ENCODE data around the gene TRPV4.
A peak's percentile ranks its signal among the peaks of the same experiment; 100 is the strongest.

Gene TRPV4

GRCh38 chr12:109781668-109782325 is 51.4 kb downstream of the TRPV4 start:
- no peak for DNase-seq (ENCODE audit: low read depth)
- no peak for TF ChIP-seq CTCF (conservative IDR thresholded peaks at IDR 0.05; ENCODE audit: low read depth, low read length)
- no peak overlapping the region for H3K4me3 ChIP-seq (ENCODE audit: low read depth, low read length)

GRCh38 chr12:109779382-109779781 is 53.8 kb downstream of the TRPV4 start:
- TF ChIP-seq CTCF (conservative IDR thresholded peaks at IDR 0.05; ENCODE audit: low read depth, low read length) = no peak
- DNase-seq (ENCODE audit: low read depth) = no peak
- H3K4me3 ChIP-seq (ENCODE audit: low read depth, low read length) = no peak overlapping the region

GRCh38 chr12:109778684-109779083 is 54.5 kb downstream of the TRPV4 start:
- no peak overlapping the region for H3K4me3 ChIP-seq (ENCODE audit: low read depth, low read length)
- TF ChIP-seq CTCF (conservative IDR thresholded peaks at IDR 0.05; ENCODE audit: low read depth, low read length) = no peak
- DNase-seq (ENCODE audit: low read depth) = no peak

GRCh38 chr12:109777544-109777943 is 55.7 kb downstream of the TRPV4 start:
- peak; percentile 27 for DNase-seq (ENCODE audit: low read depth)
- TF ChIP-seq CTCF (conservative IDR thresholded peaks at IDR 0.05; ENCODE audit: low read depth, low read length) = no peak
- no peak overlapping the region for H3K4me3 ChIP-seq (ENCODE audit: low read depth, low read length)

- no peak for DNase-seq (ENCODE audit: low read depth)
- no peak overlapping the region for H3K4me3 ChIP-seq (ENCODE audit: low read depth, low read length)
- TF ChIP-seq CTCF (conservative IDR thresholded peaks at IDR 0.05; ENCODE audit: low read depth, low read length) = no peak
Observed at GRCh38 chr12:109776624-109777023, 56.6 kb downstream of the TRPV4 start.

GRCh38 chr12:109775172-109775881 is 57.9 kb downstream of the TRPV4 start:
- TF ChIP-seq CTCF (conservative IDR thresholded peaks at IDR 0.05; ENCODE audit: low read depth, low read length) = peak; percentile 97
- peak; percentile 77 for DNase-seq (ENCODE audit: low read depth)
- no peak overlapping the region for H3K4me3 ChIP-seq (ENCODE audit: low read depth, low read length)

Measured in choroid plexus epithelial cell (primary cell).